Left ventricle myocardium inferior (tissue), 1 donor: Measurements from ENCODE around the gene ZNF787. TPM values are rescaled to one million over a fixed set of nuclear protein-coding genes. Genes with fewer than 3 reads are reported as not detected.

ENCODE experiments used
- DNase-seq: peaks from one replicate; pipeline ENCODE4 v3.0.0-alpha.2; 2020
- H3K27ac ChIP-seq: fragments of 200-600 bp; replicated peaks from 2 replicates; pipeline ENCODE4 v1.8.0; 2021
- H3K27me3 ChIP-seq: fragments of 200-600 bp; 2 replicates; pipeline ENCODE4 v1.8.0; 2021; ENCODE audit warnings: low read depth
- H3K36me3 ChIP-seq: fragments of 200-600 bp; 2 replicates; pipeline ENCODE4 v1.8.0; 2021
- H3K4me1 ChIP-seq: fragments of 200-600 bp; 2 replicates; pipeline ENCODE4 v1.8.0; 2021
- H3K4me3 ChIP-seq: fragments of 200-600 bp; 2 replicates; pipeline ENCODE4 v1.8.0; 2021; ENCODE audit warnings: mild to moderate bottlenecking, moderate library complexity
- H3K9me3 ChIP-seq: fragments of 200-600 bp; replicated peaks from 2 replicates; pipeline ENCODE4 v1.8.0; 2021
- intact Hi-C: fragments of 100-400 bp; cut with micrococcal nuclease; formaldehyde crosslinking; loops from one replicate; pipeline ENCODE4 v1.11.0; 2022
- total RNA-seq: library from RNA; stranded (reverse); fragmentation: NEBNext Ultra II Directional; extraction: Animal tissue kit (Norgen Biotek cat#: 25700); gene quantifications from one replicate; pipeline ENCODE4 v1.2.1, GENCODE V29; 2021
- TF ChIP-seq, protein P1 (sequence below): fragments of 200-600 bp; IDR thresholded peaks from 2 replicates; pipeline ENCODE4 v1.8.0; 2021; ENCODE audit warnings: antibody characterized with exemption, mild to moderate bottlenecking, borderline replicate concordance
- donor health status: DM: no; HTN: yes; CAD: no; lungs with severe emphysema.

ZNF787 gene
- total RNA-seq, 1 donor from 2014 or later = 31.8 TPM

DNA sequence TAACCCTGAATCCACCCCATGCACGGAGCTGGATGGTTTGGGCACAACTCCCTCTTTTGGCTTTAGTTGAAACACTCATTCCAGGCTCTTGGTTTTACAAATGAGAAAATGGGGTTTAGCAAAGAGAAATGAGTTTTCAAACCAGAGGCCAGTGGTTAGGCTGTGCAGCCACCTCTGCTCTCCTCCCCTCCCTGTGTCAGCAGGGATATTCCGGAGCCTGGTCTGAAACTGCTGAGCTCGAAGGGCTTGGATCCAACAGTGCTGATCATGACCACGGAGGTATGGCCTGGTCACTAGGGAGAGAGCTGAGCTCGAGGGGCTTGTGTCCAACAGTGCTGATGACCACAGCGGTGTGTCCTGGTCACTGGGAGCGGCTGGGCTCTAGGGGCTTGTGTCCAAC is 41.5 kb downstream of the ZNF787 start:
- Histone ChIP-seq H3K4me3 (no peak overlapping the region), H3K4me1 (peaks cover 13% of the 10 kb centered on the region), H3K27me3 (no peaks in the 10 kb centered on the region), H3K36me3 (no peaks in the 10 kb centered on the region), H3K27ac (no peak overlapping the region), H3K9me3 (no peaks in the 10 kb centered on the region)
- DNase-seq = no peak
- TF ChIP-seq, protein P1, sequence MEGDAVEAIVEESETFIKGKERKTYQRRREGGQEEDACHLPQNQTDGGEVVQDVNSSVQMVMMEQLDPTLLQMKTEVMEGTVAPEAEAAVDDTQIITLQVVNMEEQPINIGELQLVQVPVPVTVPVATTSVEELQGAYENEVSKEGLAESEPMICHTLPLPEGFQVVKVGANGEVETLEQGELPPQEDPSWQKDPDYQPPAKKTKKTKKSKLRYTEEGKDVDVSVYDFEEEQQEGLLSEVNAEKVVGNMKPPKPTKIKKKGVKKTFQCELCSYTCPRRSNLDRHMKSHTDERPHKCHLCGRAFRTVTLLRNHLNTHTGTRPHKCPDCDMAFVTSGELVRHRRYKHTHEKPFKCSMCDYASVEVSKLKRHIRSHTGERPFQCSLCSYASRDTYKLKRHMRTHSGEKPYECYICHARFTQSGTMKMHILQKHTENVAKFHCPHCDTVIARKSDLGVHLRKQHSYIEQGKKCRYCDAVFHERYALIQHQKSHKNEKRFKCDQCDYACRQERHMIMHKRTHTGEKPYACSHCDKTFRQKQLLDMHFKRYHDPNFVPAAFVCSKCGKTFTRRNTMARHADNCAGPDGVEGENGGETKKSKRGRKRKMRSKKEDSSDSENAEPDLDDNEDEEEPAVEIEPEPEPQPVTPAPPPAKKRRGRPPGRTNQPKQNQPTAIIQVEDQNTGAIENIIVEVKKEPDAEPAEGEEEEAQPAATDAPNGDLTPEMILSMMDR = no peak
- intact Hi-C loops = loop anchor here (5.0 kb wide), 1 partner anchor 93 kb away; no protein-coding TSS in a partner anchor

DNA sequence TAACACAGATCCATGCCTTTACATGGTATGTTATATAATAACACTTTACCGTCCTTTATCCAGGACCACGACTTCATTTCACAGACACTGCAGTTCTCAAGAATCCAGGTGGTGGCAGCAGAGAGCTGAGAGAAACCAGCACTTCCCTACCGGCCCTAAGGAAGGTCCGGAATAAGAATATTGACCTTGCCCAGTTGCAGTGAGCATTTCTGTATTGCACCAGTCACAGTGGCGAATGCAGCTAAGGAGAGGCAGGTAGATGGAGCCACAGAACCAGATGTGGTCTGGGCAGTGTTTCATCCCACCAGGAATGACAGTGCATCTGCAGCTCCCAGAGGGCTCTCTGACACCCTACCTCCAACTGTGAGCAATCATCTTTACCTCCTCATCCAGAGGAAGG is 44.6 kb downstream of the ZNF787 start:
- no peaks in the 10 kb centered on the region for H3K9me3 ChIP-seq
- H3K4me1 ChIP-seq = peaks cover 10% of the 10 kb centered on the region
- no peaks in the 10 kb centered on the region for H3K36me3 ChIP-seq
- no peak overlapping the region for H3K27ac ChIP-seq
- DNase-seq = no peak
- intact Hi-C loops = loop anchor here (5.0 kb wide), 1 partner anchor 96 kb away; no protein-coding TSS in a partner anchor
- H3K27me3 ChIP-seq = peaks cover 5% of the 10 kb centered on the region
- no peak overlapping the region for H3K4me3 ChIP-seq
- TF ChIP-seq, protein P1 = peak; percentile 93

DNA sequence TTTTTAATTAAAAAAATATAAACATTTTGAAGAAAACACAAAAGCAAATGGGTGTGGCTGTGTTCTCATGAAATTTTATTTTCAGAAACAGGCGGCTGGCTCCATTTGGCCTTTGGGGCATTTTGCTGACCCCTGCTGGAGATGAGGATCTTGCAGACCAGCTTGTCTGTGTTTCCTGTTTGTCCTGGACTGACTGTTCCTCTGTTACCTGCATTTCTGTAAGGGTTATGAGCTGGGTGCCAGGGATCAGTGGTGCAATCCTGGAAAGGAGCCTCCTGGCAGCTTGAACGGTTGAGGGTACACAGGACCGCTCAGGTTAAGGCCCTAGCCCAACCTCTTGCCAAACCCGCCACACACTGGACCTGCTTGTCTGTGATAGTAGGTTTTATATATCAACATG is 49.9 kb downstream of the ZNF787 start:
- no peak overlapping the region for H3K4me3 ChIP-seq
- no peak overlapping the region for H3K27ac ChIP-seq
- no peak for DNase-seq
- H3K27me3 ChIP-seq = peaks cover 17% of the 10 kb centered on the region
- intact Hi-C loops = no loop called here
- peaks cover 7% of the 10 kb centered on the region for H3K4me1 ChIP-seq
- TF ChIP-seq, protein P1 = peak; percentile 7
- no peaks in the 10 kb centered on the region for H3K36me3 ChIP-seq
- no peaks in the 10 kb centered on the region for H3K9me3 ChIP-seq

DNA sequence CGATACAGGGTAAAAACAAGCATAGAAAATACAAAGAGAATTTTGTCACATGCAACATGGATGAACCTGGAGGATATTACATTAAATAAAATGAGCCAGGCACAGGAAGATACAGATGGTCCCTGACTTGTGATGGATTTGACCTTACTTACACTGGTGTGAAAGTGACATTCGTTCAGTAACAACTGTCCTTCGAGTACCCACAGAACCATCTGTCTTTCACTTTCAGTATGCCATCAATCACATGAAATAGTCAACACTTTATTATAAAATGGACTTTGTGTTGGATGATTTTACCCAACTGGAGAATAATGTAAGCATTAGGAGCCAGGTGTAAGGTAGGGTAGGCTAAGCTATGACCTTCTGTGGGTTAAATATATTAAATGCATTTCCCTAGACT is 51.5 kb downstream of the ZNF787 start:
- Histone ChIP-seq H3K27ac (no peak overlapping the region), H3K4me3 (no peak overlapping the region), H3K36me3 (no peaks in the 10 kb centered on the region), H3K27me3 (peaks cover 30% of the 10 kb centered on the region), H3K4me1 (peaks cover 9% of the 10 kb centered on the region), H3K9me3 (no peaks in the 10 kb centered on the region)
- intact Hi-C loops = loop anchor here (10.0 kb wide), 1 partner anchor 275 kb away; no protein-coding TSS in a partner anchor
- TF ChIP-seq, protein P1 = no peak
- DNase-seq = no peak

DNA sequence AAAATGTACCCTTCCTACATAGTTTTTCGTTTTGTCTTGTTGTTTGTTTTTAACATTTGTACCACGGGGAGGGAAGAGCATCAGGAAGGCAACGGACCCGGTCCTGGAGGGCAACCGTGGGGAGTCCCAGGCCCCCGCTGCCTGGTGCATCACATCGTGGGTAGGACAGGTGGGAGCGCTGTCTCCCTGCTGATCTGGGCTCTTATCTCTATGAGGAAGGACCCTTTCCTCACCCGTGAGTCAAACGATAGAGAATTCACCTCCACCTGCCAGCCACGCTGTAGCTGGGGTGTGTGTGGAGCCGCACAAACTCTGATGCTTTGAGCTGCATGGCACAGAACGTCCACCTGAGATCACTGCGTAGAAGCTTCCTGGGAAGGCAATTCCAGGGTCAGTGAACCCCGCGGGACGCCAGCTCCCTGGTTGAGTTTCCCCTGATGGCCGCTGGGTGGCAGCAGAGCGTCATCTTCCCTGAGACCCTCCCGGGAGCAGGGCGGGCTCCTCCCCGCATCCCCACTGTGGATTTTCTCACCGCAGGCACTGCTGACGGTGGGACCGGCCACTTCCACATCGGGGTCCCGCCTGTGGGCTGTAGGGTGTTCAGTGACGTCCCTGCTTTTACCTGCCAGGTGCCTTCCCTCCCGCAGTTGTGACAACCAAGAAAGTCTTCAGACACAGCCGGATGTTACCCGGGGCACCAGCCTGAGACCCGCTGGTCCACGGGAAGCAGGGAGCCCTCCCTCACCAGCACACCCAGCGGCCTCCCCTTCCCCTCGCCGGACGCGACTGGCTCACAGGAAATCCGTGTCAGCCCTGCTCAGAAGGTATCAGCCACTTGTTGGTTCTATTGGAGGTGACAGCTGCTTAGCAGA is 54.7 kb downstream of the ZNF787 start:
- Histone ChIP-seq H3K4me1 (peaks cover 9% of the 10 kb centered on the region), H3K27me3 (peaks cover 49% of the 10 kb centered on the region), H3K36me3 (no peaks in the 10 kb centered on the region), H3K9me3 (no peaks in the 10 kb centered on the region), H3K4me3 (peak overlapping the region; percentile 46), H3K27ac (no peak overlapping the region)
- TF ChIP-seq, protein P1 = peak; percentile 95
- DNase-seq = peak; percentile 61
- intact Hi-C loops = loop anchor here (10.0 kb wide), 1 partner anchor 278 kb away; no protein-coding TSS in a partner anchor
